Heart left ventricle (tissue), 13 donors: ENCODE results near the gene LIME1.

ENCODE experiments used
- CTCF ChIP-seq, 12 donors: fragments of 200-600 bp; sonication (generic) in 4 of 12; IDR thresholded peaks; one replicate each; pipeline versions ENCODE4 v1.5.0 to v1.8.0; 2018 to 2022; ENCODE audit warnings: antibody characterized with exemption in 12 of 12, mild to moderate bottlenecking in 5 of 12
- POLR2A ChIP-seq, 2 donors: fragments of 450-650 bp; IDR thresholded peaks; one replicate each; pipeline ENCODE4 v1.6.1; 2017; ENCODE audit warnings: antibody characterized with exemption in 2 of 2, mild to moderate bottlenecking in 2 of 2, moderate library complexity in 2 of 2
- donor health status: ischemic (EF 13 %, LVEDD 7.1; RV severe dilation, severe dysfunction).
- donor health status: DM: no; HTN: yes; CAD: no.
- donor health status: DM: no; HTN: no; CAD: no.
- donor health status: ischemic (EF 25% LVEDD 6.9; RV normal size, moderate dysfunction).
- donor health status: ischemic (EF 25% LVEDD 5.7; RV mildly dilated, moderate dysfunction).
- donor health status: ischemic (EF 35%, LVEDD 5.7; RV mildly dilated, moderate dysfunction).
- donor health status: nonischemic (EF 11% LVEDD 7.7; RV severe dilation, severe dysfunction).
- donor health status: DM: yes; HTN: yes; CAD: no.
- donor health status: PGD.
- donor health status: ischemic (EF 29% LVEDD 5.4; RV normal size, mild dysfunction).
- donor health status: nonischemic (EF 23%, LVEDD 6.1; RV moderate dilation, normal function).

- TF ChIP-seq CTCF (IDR thresholded peaks at IDR 0.05) (no peak), POLR2A (IDR thresholded peaks at IDR 0.05) (no peak)
Measured at GRCh38 chr20:63745961-63746731, 9.7 kb downstream of the LIME1 start.
